Stimulated activated CD4-positive, alpha-beta T cell treated with anti-CD3 and anti-CD28 coated beads, Interleukin-15, amount 100 ng/mL, for 1 hour (primary cell): ENCODE measurements around the gene ZC3H12C.

Experiments
- DNase-seq, 2 donors: peaks; one replicate each; pipeline ENCODE4 v3.0.0-alpha.2; 2020; ENCODE audit warnings: low read depth in 1 of 2, low spot score in 1 of 2

The ZC3H12C gene

DNA sequence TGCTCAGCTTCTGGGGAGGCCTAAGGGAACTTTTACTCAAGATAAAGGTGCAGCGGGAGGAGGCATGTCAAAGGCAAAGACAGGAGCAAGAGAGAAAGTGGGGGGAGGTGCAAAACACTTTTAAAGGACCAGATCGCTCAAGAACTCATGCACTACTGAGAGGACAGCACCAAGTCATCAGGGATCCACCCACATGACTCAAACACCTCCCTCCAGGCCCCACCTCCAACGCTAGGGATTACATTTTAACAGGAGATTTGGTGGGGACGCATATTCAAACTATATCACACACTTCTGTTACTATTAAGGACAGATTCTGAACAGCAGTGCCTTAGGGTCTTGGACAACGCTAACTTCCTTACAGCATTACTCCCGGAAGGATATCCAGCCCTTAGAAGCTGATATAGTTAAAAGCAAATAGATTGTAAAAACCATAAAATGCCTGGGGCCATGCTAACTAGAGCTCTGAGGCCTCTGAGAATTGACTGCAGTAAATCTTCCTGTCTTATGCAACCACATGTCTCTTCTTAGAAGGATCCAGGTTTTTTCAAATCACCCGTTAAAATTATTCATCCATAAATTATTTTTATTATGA lies 16.7 kb upstream of the ZC3H12C start:
- DNase-seq, result no peak

DNA sequence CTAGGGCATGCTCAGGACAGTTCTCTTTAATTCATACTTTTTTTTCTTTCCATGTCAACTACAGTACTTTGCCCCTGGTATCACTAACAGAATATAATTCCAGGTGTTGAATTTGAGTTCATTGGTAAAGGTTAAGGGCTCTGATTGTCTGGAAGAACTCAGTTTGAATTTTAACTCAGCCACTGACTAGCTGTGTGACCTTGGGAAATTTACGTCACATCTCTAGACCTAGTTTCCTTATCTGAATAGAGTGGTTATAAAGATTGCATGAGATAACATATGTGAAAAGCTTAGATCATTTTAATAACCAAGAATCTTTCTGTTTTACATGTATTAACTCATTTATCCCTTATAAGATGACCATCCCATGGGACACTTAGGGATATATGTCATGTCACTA lies 15.8 kb upstream of the ZC3H12C start:
- no peak for DNase-seq

DNA sequence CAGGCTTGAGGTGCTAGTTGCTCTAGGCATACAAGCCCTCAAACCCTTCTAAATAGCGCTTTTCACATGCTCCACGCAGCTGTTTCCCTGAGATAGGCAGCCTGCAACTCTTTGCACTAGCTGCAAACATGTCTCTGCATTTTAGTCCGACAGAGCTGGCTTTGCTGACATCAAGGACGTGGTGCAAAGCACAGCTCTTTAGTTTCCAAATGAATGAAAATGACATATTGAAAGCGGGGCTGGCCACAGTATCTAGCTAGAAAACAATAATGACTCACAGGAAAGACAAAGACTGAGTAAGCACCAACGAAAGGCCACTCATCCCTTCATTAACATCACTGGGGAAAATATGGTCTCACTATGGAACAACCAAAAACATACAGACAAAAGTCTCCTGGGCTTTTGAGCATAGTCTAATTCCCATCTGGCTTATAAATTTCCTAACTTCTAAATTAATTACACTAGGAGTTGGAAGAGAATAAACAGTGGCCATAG lies 15.3 kb upstream of the ZC3H12C start:
- DNase-seq, result no peak

DNA sequence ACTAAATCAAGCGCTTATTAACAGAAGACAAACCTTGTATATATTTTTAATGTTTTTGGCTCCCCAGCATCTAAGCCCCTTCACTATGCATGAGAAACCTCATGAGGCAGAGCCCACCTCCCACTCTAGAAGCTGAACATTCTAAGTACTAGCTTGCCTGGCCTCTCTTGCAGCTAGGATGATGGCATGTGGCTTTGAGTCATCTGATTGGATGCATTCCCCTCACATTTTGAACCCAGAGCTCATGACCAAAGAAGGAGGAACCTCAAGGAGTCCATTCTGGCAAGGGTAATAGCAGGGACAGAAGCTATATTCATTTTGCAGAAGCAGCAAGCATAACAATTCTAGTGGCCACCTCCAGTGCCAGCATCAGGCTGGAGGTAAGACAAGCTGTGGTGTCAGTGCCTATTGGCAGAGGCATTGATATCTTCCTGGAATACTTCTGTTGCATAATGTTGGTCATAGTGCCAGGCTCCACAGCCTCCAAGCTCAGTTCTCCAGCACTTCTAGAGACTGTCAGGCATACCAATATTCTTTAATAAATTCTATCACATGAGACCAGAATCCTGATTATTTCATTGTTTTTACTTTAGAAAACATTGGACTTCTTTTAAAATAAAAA lies 14.2 kb upstream of the ZC3H12C start:
- no peak for DNase-seq

DNA sequence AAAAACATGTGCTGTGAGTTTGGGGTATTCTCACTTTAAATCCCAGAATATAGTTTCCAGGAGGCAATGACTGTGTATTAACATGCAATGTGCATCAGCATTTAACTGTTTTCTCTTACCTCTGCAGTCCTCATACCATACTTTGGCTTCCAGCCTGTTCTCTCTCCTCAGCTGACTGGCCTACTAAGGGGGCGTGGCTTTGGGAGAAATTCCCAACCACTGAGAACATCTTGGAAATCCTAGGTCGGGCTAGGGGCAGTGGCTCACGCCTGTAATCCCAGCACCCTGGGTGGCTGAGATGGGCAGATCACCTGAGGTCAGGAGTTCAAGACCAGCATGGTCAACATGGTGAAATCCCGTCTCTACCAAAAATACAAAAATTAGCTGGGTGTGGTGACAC lies 13.5 kb upstream of the ZC3H12C start:
- DNase-seq, result no peak

DNA sequence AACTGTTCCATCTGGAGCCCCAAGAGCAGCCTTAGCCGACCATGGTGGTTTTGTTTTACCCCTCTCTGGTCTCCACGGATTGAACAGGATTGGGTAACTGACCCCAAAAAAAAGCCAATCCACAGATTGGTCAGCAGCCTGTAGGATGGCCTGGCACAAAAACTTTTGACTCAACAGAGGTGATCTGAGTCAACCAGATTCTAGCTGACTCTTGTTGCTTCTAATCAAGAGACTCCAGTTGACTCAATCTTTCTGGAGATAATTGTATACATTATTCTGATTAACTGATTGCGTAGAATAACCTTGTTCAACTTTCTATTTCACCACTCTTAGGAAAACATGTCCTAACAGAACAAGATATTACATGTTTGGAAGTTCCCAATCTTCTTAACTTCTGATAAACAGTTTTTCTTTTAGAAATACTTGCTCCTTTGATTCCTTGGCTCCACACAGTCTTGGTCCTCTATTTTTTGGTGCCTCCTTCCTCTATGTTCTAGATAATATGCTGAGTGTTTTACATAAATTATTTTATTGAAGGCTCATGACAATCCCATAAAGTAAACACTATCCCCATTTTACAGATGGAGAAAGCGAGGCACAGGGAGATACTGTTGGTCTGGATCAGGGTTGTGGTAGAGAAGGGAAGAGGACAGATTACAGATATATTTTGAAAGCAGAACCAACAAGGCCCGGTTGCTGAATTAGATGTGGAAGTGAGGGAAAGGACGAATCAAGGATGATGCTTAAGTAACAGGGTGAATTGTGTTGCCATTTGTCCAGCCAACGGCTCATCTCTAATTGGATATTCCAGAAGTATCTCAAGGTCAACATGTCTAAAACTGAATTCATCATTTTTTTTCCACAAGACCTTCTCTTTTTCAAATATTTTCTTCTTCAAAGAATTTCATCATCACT lies 11.5 kb upstream of the ZC3H12C start:
- no peak for DNase-seq

DNA sequence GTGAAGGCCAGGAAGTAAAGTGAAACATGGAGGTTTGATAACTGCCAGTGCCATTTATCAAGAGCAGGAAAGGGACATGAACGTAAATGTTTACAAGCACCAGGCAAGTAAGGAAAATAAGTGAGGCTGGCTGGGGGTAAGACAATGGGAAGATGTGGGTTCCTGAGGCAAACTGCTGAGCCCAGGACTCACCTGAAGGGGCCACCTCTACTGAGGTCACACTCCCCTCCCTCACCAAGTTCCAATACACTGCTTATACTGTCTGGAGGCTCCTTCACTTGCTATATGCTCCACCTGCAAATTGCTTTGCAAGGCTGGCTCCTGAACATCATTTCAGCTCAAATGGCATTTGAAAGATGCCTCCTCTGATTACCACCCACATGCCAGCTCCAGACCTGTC lies 10.3 kb upstream of the ZC3H12C start:
- no peak for DNase-seq

DNA sequence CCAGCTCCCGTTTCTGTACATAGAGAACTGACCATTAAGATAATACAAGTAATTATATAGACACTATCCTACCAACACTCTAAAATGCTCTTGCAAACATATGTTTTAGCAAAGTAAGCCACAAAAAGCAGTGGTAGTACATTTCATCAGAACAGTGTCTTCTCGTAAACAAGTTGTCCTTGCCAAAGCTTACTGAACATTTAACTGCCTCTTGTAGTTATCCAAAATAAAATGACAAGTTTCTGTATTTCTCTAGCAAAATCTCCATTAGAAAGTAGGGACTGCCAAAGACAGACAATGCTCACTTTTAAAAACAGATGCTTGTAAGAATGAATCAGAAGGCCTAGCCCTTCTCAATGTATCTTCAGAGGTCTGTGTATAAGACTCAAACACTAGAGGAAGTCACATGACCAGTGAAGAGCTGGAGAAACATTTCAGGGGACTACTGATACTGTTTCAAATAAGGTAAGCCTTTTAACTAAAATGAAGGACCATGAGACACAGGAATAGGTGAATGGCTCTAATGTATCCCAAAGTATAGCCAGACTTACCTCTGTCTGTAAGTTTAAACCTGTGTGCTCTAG lies 7.8 kb upstream of the ZC3H12C start:
- no peak for DNase-seq

DNA sequence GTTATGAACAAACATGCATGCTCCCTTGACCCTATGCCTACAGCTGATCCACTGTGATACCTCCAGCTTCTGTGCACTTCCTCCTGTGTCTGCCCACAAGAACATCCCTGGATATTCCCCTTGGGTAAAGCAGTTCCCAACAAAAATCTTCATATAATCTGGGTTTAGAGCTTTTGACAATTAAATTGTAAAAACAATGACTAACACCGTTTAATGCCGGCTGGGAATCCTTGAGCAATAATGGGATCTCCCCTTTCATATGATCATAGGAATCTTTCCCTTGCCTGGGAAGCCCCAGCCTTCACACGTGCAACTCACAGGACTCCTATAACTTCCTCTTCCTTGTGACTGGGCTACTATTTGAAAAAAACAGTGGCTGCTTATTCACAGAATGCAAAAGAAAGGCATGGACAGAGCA lies 6.3 kb upstream of the ZC3H12C start:
- DNase-seq, result no peak

DNA sequence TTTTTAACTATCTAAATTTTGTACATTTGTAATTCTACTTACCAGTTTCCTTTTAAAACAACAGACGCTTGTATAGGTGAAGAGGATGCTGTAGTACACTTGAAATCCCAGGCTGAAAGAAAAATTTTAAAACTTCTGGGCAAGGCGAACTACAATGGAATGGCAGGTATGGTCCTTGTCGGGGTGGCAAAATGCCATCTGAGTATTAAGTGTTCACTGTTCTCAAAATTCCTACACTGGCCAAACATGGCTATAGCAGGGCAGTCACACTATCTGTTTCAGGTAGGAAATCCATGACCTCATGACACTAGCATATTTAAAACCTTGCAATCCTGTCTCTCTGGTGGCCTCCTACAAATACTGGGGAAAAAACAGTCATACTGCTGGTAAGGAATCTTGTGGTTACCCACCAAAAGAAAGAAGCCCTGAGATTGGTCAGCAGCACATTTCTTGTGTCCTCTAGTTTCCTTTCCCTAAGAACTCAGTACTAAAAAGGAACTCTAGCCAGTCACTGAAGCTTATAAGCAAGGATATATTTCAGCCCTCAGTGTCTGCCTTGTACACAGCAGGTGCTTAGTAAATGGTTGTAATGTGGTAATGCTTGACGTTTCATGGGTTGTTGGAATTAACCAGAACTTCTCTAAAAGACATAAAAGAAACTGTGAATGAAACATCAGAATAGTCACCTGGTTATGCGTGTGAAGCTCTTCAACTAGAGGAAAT lies 5.2 kb upstream of the ZC3H12C start:
- DNase-seq, result no peak

DNA sequence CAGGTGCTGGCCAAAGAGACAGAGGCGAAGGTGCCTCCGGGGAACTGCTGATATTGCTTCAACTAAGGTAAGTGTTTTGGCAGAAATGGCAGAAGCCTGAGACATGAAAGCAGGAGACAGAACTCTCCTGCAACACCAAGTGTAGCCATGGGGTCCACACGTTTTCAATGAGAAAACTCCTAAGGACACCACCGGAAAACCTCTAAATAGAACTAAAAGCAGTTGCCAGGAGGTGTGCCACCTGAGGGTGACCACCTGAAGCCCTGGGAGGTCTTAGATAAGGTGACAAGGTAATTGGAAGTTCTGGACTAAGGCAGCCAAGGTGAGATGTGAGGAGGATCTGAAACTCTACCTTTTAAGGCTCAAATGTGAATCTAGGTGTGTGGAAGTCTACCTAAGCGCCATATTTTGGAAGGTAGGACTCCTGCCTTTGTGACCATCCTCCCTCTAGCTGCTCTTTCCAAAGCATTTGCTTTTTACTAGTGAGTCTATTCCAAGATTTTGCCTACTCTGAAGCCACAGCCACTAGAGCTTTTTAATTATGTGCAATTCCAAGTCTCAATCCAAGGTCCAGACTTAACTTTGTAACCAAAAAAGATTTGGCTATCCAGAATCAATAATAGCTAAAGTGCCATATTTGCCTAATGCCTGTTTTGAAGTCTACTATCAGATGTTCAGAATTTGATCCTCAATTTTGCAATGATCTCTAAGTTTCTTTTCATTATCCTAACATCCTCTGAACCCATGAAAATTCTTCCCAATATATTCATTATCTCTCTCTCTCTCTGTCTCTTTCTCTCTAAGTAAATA lies 4.5 kb upstream of the ZC3H12C start:
- no peak for DNase-seq

DNA sequence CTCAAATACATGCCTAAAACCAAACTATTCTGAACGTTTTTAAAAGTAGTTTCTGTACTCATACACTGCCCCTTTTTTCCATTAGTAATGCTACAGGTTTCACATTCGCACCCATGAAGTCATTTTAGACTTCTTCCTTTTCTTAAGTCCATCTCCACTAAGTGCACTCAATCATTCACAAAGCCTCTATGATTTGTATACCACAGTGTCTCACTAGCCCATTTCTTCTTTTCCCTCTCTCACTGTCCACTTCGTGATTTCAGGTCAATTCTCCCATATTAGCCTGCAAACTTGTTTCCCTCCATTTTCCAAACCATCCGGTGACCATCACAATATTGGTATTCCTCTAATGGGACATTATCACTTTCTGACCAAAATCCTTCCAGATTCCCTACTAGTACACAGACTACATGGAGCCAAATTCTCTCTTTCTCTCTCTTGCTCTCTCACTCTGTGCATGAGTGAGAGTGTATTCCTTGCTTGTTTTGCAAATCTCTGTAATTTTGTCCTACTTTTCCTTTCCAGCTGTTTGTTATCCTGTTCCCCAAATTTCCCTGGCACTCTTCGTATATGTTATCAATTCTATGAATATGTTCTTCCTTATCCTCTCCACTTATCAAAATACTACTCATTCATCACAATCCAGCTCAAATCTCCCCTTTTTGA lies 3.4 kb upstream of the ZC3H12C start:
- DNase-seq, result no peak

DNA sequence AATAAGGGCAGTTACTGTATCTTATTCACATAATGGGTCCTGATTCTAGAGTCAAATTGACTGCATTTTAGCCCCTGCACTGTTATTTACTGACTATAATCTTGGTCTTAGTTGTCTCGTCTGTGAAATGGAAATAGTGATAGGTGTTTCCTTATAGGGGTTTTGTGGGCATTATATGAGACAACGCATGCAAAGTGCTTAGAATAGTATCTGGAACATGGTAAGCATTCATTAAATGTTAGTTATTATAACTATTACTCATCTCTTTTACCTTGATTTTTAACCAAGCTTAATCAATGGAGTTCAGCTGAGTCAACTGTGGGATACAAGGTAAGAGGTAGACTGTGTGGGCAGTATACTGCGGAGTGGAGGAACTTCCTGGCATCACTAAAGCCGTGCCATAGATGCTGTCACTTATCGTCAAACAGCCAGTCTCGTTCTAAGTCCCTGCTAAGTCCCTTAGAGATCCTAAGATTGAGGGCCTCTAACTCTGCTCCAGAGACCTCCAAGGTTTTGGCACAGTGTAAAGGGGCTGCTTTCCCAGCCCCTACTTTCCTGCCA lies 2.6 kb upstream of the ZC3H12C start:
- DNase-seq, result no peak

DNA sequence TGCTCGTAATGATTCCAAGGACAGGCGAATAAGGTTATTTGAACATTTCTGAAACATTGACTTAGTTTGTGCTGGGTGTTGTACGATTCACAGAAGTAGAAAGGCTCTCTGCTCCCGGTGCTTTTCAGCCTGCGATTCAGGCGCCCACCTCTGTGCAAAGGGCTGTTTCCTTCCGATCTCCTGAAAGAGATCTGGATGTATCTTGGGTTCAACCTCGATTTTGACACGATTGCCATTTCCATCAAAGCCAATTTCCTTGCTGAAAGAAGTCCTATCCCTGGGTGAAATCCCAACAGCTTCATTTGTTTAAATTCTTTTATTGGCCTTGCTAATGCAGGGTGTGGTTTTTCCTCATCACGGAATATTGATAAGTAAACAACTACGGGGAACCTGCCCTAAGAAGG lies 1.1 kb upstream of the ZC3H12C start:
- DNase-seq, result no peak

DNA sequence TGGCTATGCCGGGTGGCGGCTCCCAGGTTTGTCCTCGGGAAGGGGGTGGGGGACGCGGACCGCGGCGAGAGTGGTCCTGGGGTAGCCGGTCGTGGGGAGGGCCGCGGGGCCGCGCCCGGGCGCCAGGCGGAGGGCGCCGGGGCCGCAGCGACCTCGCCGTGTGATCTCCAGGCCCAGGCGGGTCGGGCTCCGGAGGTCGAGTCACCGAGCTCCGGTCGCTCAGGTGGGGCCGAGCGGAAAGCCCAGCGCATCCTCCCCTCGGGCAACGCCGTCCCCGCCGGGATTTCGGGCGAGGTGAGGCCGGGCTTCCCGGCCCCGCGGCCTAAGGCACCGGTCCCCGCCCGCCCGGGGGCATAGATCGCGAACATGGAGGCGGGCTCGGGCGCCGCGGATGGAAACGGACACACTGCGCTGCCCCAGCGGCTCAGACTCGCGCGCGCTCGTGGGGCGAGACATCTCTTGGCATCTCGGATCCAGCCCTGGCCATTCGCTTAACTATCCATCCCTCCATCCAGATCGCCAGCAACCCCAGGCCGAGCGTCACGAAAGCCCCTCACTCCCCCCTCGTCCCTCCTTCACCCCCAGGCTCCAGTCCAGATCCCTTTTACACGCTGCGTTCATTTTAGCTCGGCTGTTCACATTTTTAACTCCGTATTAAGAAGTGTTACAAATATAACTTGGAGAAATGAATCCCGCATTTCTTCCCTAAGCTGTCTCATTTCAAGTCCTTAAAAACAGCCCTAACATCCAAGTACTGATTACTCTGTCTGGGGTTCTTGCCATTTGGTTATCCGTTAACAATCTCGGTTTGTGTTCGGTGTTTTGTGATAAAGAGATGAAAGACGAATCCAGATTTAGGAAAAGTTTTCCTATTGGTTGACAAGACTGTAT lies 460 bp downstream of the ZC3H12C start:
- DNase-seq, result no peak

DNA sequence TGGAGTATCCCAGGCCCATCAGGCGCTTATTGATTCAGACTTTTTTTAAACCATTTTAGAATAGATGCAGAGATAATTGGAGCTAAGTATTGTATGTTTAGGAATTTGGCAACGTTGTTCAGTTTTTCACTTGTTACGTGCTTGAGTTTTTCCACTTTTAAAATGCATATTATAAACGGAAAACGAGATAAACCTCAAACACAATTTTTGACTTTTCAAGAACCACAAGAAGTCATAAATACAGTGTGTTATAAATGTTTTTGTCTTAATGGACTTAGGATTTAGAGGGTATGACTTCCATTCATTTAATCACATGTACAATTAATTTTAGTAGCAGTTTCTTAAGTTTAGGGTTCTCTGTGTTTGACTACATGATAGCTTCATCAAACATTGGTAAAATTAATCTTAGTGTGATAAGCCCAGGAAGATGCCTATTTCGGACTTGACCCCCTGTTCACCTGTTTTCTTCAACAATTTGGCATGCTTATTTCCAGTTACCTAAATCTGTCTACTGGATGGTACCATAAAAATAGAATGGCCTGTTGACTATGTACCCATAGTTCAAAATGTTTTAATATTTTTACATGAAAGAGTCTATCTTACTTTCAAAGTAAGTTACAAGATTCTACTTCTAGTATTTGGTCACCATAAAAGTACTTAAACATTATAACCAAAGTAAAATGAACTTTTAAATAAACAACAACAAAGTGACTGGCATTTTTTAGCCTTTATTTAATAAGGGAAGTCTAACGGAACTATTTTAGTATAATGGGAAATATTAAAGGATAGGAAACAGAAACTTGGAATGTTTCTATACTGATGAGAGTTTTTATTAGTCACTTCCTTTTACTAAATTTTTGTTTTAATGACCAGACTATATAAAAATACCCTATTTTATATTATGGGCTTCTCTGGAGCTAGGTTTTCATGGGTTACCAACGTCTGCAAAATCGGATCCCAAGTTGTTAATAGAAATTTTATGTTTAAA lies 1.4 kb downstream of the ZC3H12C start:
- DNase-seq, result no peak

DNA sequence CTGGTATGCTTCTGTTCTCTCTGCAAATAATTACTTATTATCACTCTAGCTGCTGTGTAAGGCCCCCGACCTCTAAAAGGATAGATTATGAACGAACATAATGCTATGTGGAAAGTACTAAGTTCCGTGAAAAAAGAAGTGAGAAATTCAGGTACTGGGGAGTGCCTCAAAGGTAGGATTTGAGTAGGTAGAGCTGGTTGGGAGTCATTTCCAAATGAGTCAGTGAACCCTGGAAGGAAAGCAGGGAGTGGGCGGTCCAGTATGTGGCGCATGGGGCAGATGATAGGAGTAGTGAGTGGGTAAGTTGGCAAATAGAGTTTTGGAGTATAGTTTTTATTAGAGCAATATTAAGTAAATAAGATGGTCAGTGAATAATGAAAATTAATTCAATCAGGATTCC lies 2.4 kb downstream of the ZC3H12C start:
- no peak for DNase-seq
